Endothelial cell of umbilical vein (primary cell): Measurements from ENCODE around the gene SHOX.

Experiments used
- CTCF ChIP-seq, 2 donors: IDR thresholded peaks; 1 replicate in 1 of 2; 2 replicates in 1 of 2; pipeline ENCODE4 v1.5.1; 2011; ENCODE audit warnings: low read length in 2 of 2, mild to moderate bottlenecking in 2 of 2, moderate library complexity in 2 of 2, control low read depth in 1 of 2, inconsistent platforms in 1 of 2, low read depth in 1 of 2; ENCODE audit not compliant: insufficient read depth in 1 of 2; ENCODE audit errors: extremely low read depth in 1 of 2
- EZH2 ChIP-seq: IDR thresholded peaks from 2 replicates; pipeline ENCODE4 v1.6.1; 2012; ENCODE audit warnings: borderline replicate concordance, low read depth, mild to moderate bottlenecking, moderate library complexity, low read length, inconsistent platforms; ENCODE audit not compliant: severe bottlenecking
- FOS ChIP-seq: IDR thresholded peaks from 2 replicates; pipeline ENCODE4 v1.6.1; 2011; ENCODE audit warnings: mild to moderate bottlenecking, low read length, moderate library complexity, borderline replicate concordance; ENCODE audit not compliant: insufficient read depth
- GATA2 ChIP-seq: IDR thresholded peaks from 2 replicates; pipeline ENCODE4 v1.7.0; 2011; ENCODE audit warnings: low read depth, mild to moderate bottlenecking, moderate library complexity, mixed read lengths, low read length; ENCODE audit not compliant: insufficient read length, insufficient read depth
- JUN ChIP-seq: IDR thresholded peaks from 2 replicates; pipeline ENCODE4 v1.6.1; 2011; ENCODE audit warnings: borderline replicate concordance, low read depth; ENCODE audit not compliant: insufficient read length, insufficient read depth
- MAX ChIP-seq: IDR thresholded peaks from 2 replicates; pipeline ENCODE4 v1.6.1; 2011; ENCODE audit not compliant: insufficient read depth, insufficient read length
- MYC ChIP-seq: IDR thresholded peaks from one replicate; pipeline ENCODE4 v1.6.1; 2011; ENCODE audit warnings: mild to moderate bottlenecking, low read depth, low read length
- POLR2A ChIP-seq: IDR thresholded peaks from 2 replicates; pipeline ENCODE4 v1.6.1; 2012; ENCODE audit warnings: low read depth, mild to moderate bottlenecking, control low read depth, low read length
- POLR2AphosphoS5 ChIP-seq: IDR thresholded peaks from 2 replicates; pipeline ENCODE4 v1.6.1; 2012; ENCODE audit warnings: low read depth, mild to moderate bottlenecking, control low read depth, low read length, moderate library complexity; ENCODE audit not compliant: insufficient read depth

- no peak for TF ChIP-seq EZH2
- no peak for TF ChIP-seq CTCF (IDR thresholded peaks at IDR 0.05; ENCODE audit: extremely low read depth in 1 of 2, insufficient read depth in 1 of 2, low read depth in 1 of 2, low read length in 2 of 2)
- no peak for TF ChIP-seq JUN
- TF ChIP-seq POLR2AphosphoS5: no peak
- no peak for TF ChIP-seq MYC
- no peak for TF ChIP-seq FOS
- no peak for TF ChIP-seq POLR2A
- no peak for TF ChIP-seq MAX
- no peak for TF ChIP-seq GATA2
Observed at GRCh38 chrX:581066-581465, 49.5 kb upstream of the SHOX start.
